A549 (cell line): ENCODE results near the gene CLEC16A. TPM values are rescaled to one million over a fixed set of nuclear protein-coding genes. Genes with fewer than 3 reads are reported as not detected.

Experiments
- ATAC-seq, 2 experiments: fragments of 200-7000 bp in 1 of 2; fragments of >200 bp in 1 of 2; cut with Nextera tagmentation in 1 of 2; cut with Tn5 transposase in 1 of 2; 3 replicates each; pipeline versions ENCODE4 v1.8.0 to v1.9.1; 2018 to 2020; ENCODE audit warnings: mild to moderate bottlenecking in 1 of 2, moderate library complexity in 1 of 2
- CTCF ChIA-PET: fragments of 300-600 bp; sonication (Branson Sonifier 250); formaldehyde crosslinking; extraction: SDS; loops from one replicate; lab custom pipeline; 2021; ENCODE audit warnings: antibody characterized with exemption, inconsistent platforms; lab: Yijun Ruan, JAX
- POLR2A ChIA-PET: fragments of 350-600 bp; formaldehyde crosslinking; extraction: SDS; loops from one replicate; lab custom pipeline; 2021; ENCODE audit warnings: antibody characterized with exemption, inconsistent platforms; lab: Yijun Ruan, JAX
- DNase-seq, 2 experiments: peaks; one replicate each; pipeline versions ENCODE4 v3.0.0 to v3.0.0-alpha.2; 2011 to 2016; ENCODE audit warnings: low read depth in 1 of 2, low spot score in 1 of 2
- FAIRE-seq: peaks from 2 replicates; lab custom pipeline; 2011; peaks lifted over from hg19 to GRCh38; lab: Jason Lieb, UNC
- H3K27ac ChIP-seq, 2 experiments: fragments of >200 bp; sonication (Bioruptor Twin); formaldehyde crosslinking; 3 replicates each; pipeline ENCODE4 v1.5.1; 2016 to 2017
- H3K4me1 ChIP-seq: fragments of >200 bp; sonication (Bioruptor Twin); formaldehyde crosslinking; 3 replicates; pipeline ENCODE4 v1.6.1; 2016
- H3K4me2 ChIP-seq: fragments of >200 bp; sonication (Bioruptor Twin); formaldehyde crosslinking; 3 replicates; pipeline ENCODE4 v1.6.1; 2016
- H3K4me3 ChIP-seq: fragments of >200 bp; sonication (Bioruptor Twin); formaldehyde crosslinking; 3 replicates; pipeline ENCODE4 v1.5.1; 2016
- H3K9me3 ChIP-seq: fragments of >200 bp; sonication (Bioruptor Twin); formaldehyde crosslinking; 3 replicates; pipeline ENCODE4 v1.6.1; 2016
- ATOH8 ChIP-seq: fragments of 250-450 bp; sonication (Bioruptor Pico); IDR thresholded peaks from 2 replicates; pipeline ENCODE4 v1.5.0; 2020; ENCODE audit warnings: low read depth, mild to moderate bottlenecking, moderate library complexity
- BHLHE40 ChIP-seq: IDR thresholded peaks from 2 replicates; pipeline ENCODE4 v1.6.1; 2012; ENCODE audit warnings: low read depth, low read length, inconsistent platforms
- CBX8 ChIP-seq: fragments of 200-600 bp; sonication (generic); IDR thresholded peaks from 2 replicates; pipeline ENCODE4 v1.6.1; 2016
- CTCF ChIP-seq: fragments of >200 bp; sonication (Bioruptor Twin); formaldehyde crosslinking; IDR thresholded peaks from 3 replicates; pipeline ENCODE4 v1.5.1; 2016
- ELK1 ChIP-seq: fragments of 150-350 bp; IDR thresholded peaks from 2 replicates; pipeline ENCODE4 v1.6.1; 2014; ENCODE audit warnings: low read depth, mild to moderate bottlenecking, low read length
- EP300 ChIP-seq, 2 experiments: fragments of >200 bp; sonication (Bioruptor Twin); formaldehyde crosslinking; IDR thresholded peaks; 2 replicates in 1 of 2; 3 replicates in 1 of 2; pipeline ENCODE4 v1.6.1; 2016 to 2017
- HEYL ChIP-seq: fragments of 250-450 bp; sonication (Bioruptor Pico); IDR thresholded peaks from 2 replicates; pipeline ENCODE4 v1.8.0; 2021; ENCODE audit warnings: mild to moderate bottlenecking, moderate library complexity
- HOXA7 ChIP-seq: fragments of 250-450 bp; sonication (Bioruptor Pico); IDR thresholded peaks from 2 replicates; pipeline ENCODE4 v1.5.0; 2020; ENCODE audit warnings: mild to moderate bottlenecking, moderate library complexity
- JUNB ChIP-seq: fragments of >200 bp; sonication (Bioruptor Twin); formaldehyde crosslinking; IDR thresholded peaks from 2 replicates; pipeline ENCODE4 v1.6.1; 2016
- MAX ChIP-seq: IDR thresholded peaks from 2 replicates; pipeline ENCODE4 v1.6.1; 2012
- MYC ChIP-seq: IDR thresholded peaks from 2 replicates; pipeline ENCODE4 v1.6.1; 2012; ENCODE audit warnings: mild to moderate bottlenecking, inconsistent platforms, low read length, improper control_type of control experiment, borderline replicate concordance
- NFE2L2 ChIP-seq: fragments of 150-350 bp; conservative IDR thresholded peaks from 2 replicates; pipeline ENCODE4 v1.6.1; 2014; ENCODE audit warnings: low read length
- POLR2A ChIP-seq: IDR thresholded peaks from 2 replicates; pipeline ENCODE4 v1.6.1; 2012; ENCODE audit warnings: mild to moderate bottlenecking, low read length
- RAD21 ChIP-seq, 2 experiments: fragments of >200 bp in 1 of 2; sonication (Bioruptor Twin) in 1 of 2; formaldehyde crosslinking in 1 of 2; IDR thresholded peaks in 1 of 2; conservative IDR thresholded peaks in 1 of 2; 2 replicates in 1 of 2; 3 replicates in 1 of 2; pipeline ENCODE4 v1.6.1; 2012 to 2018; ENCODE audit warnings: inconsistent platforms in 1 of 2
- RCOR1 ChIP-seq: fragments of 150-350 bp; IDR thresholded peaks from 2 replicates; pipeline ENCODE4 v1.6.1; 2014; ENCODE audit warnings: antibody characterized with exemption, low read length, low read depth
- RNF2 ChIP-seq: fragments of 200-600 bp; sonication (generic); IDR thresholded peaks from 2 replicates; pipeline ENCODE4 v1.6.1; 2016; ENCODE audit warnings: low read depth, mild to moderate bottlenecking, antibody characterized with exemption, moderate library complexity, borderline replicate concordance
- SMC3 ChIP-seq: fragments of >200 bp; sonication (Bioruptor Twin); formaldehyde crosslinking; IDR thresholded peaks from 3 replicates; pipeline ENCODE4 v1.6.1; 2018; ENCODE audit warnings: inconsistent platforms
- TFCP2L1 ChIP-seq: fragments of 250-450 bp; sonication (Bioruptor Pico); IDR thresholded peaks from 2 replicates; pipeline ENCODE4 v1.5.0; 2021; ENCODE audit warnings: mild to moderate bottlenecking
- TP53 ChIP-seq: fragments of 250-450 bp; sonication (Bioruptor Pico); IDR thresholded peaks from 2 replicates; pipeline ENCODE4 v1.5.0; 2021; ENCODE audit warnings: mild to moderate bottlenecking, moderate library complexity
- ZNF302 ChIP-seq: fragments of 250-450 bp; sonication (Bioruptor Pico); IDR thresholded peaks from 2 replicates; pipeline ENCODE4 v1.9.0; 2021; ENCODE audit warnings: inconsistent platforms, mild to moderate bottlenecking, moderate library complexity
- WGBS: methylation state at CpG from one replicate; pipeline ENCODE4 v1.1.6; 2017; ENCODE audit errors: missing lambda C conversion rate; 5-methylcytosine and 5-hydroxymethylcytosine counted together
- polyA plus RNA-seq, 4 experiments: library from polyadenylated mRNA; depleted of rRNA in 3 of 4; stranded (reverse); fragments of >200 nt; fragmentation: RNase III in 1 of 4; extraction: RNeasy Plus Mini Kit Qiagen cat#74134 plus additional on column Dnase treatment in 1 of 4; gene quantifications; 2 replicates in 3 of 4; 3 replicates in 1 of 4; pipeline ENCODE4 v1.2.3, GENCODE V29; 2011 to 2017

Gene CLEC16A
- polyA plus RNA-seq, 2 of the 4 experiments (the other 2 are of a cell fraction) = 8.3 to 10.4 TPM

- ATAC-seq = no peak
- H3K4me1 ChIP-seq = no peaks in the 10 kb centered on the region
- H3K4me2 ChIP-seq = no peak overlapping the region
- H3K27ac ChIP-seq = no peak overlapping the region
- no peak for TF ChIP-seq NFE2L2
- no peak for TF ChIP-seq HEYL (CRISPR knock-in tag)
- TF ChIP-seq EP300 (IDR thresholded peaks at IDR 0.05) = no peak
- TF ChIP-seq RCOR1 = no peak
- TF ChIP-seq HOXA7 (CRISPR knock-in tag) = no peak
- no peak for TF ChIP-seq ATOH8
- TF ChIP-seq POLR2A = no peak
- no peak for TF ChIP-seq TFCP2L1 (CRISPR knock-in tag)
- no peak for TF ChIP-seq RNF2
- TF ChIP-seq ZNF302 (CRISPR knock-in tag) = no peak
- TF ChIP-seq BHLHE40 = no peak
- no peak for TF ChIP-seq MYC
- TF ChIP-seq ELK1 = no peak
- no peak for TF ChIP-seq CBX8
- ChIA-PET CTCF (interaction anchor here (1.2 to 1.6 kb wide), 2 partner anchors 13 to 402 kb away, joined by 5 read pairs; no protein-coding TSS in a partner anchor), POLR2A (no interaction called here)
- no peak overlapping the region for H3K4me3 ChIP-seq
- WGBS = 57% methylated on average over 3 of the region's 3 CpGs
- no peak for DNase-seq
- H3K9me3 ChIP-seq = no peaks in the 10 kb centered on the region
- FAIRE-seq = no peak
These were observed 27.8 kb upstream of the CLEC16A start for GRCh38 chr16:10916534-10916933.

- no peaks in the 10 kb centered on the region for H3K9me3 ChIP-seq
- 44% methylated on average over 16 of the region's 21 CpGs for WGBS
- CTCF ChIA-PET = interaction anchor here (0.6 to 3.0 kb wide), 52 partner anchors 8 to 677 kb away, joined by 3 to 53 read pairs (median 4); partner anchors contain the start of gene EMP2
- H3K27ac ChIP-seq = no peak overlapping the region
- peak; percentile 82 to 92 for DNase-seq
- no peaks in the 10 kb centered on the region for H3K4me1 ChIP-seq
- peak; percentile 87 to 95 for ATAC-seq
- FAIRE-seq = peak; percentile 28
- POLR2A ChIA-PET = interaction anchor here (0.5 to 2.1 kb wide), 4 partner anchors 162 to 793 kb away, joined by 3 to 13 read pairs (median 4); partner anchors contain the start of gene NUBP1
- H3K4me2 ChIP-seq = 0 out of 3 replicates have a peak overlapping the region, but pooled peaks have one; percentile 8
- TF ChIP-seq RAD21 (conservative IDR thresholded peaks at IDR 0.05 in 1 of 2, IDR thresholded peaks at IDR 0.05 in 1 of 2) (peak; percentile 85 to 88), MAX (no peak), TP53 (no peak), RCOR1 (no peak), JUNB (no peak), HEYL (CRISPR knock-in tag) (no peak), CTCF (peak; percentile 80), SMC3 (peak; percentile 59)
- H3K4me3 ChIP-seq = no peak overlapping the region
These were observed 25.9 kb upstream of the CLEC16A start for GRCh38 chr16:10918294-10919002.
